SK-N-SH treated with all-trans-retinoic acid at 6 μM for 48 hours (cell line): ENCODE measurements around the gene MUC21.

Experiments used
- ATAC-seq: fragments of 200-7000 bp; cut with Tn5 transposase; 3 replicates; pipeline ENCODE4 v1.9.1; 2020; ENCODE audit warnings: mild to moderate bottlenecking, moderate library complexity
- ARNTL ChIP-seq: fragments of 450-650 bp; formaldehyde crosslinking; IDR thresholded peaks from 2 replicates; pipeline ENCODE4 v1.5.0; 2020; ENCODE audit warnings: low read depth, mild to moderate bottlenecking, moderate library complexity, borderline replicate concordance
- BACH2 ChIP-seq: fragments of 250-450 bp; sonication (Bioruptor Pico); IDR thresholded peaks from 2 replicates; pipeline ENCODE4 v1.9.0; 2021; ENCODE audit warnings: mild to moderate bottlenecking, borderline replicate concordance
- CREB5 ChIP-seq: fragments of 250-450 bp; sonication (Bioruptor Pico); IDR thresholded peaks from 2 replicates; pipeline ENCODE4 v1.5.1; 2020; ENCODE audit warnings: low read depth, mild to moderate bottlenecking, moderate library complexity
- CSDC2 ChIP-seq: fragments of 250-450 bp; sonication (Bioruptor Pico); IDR thresholded peaks from 2 replicates; pipeline ENCODE4 v1.5.0; 2020; ENCODE audit warnings: mild to moderate bottlenecking, moderate library complexity
- CSRNP3 ChIP-seq: fragments of 250-450 bp; sonication (Bioruptor Pico); IDR thresholded peaks from 2 replicates; pipeline ENCODE4 v1.5.1; 2021; ENCODE audit warnings: mild to moderate bottlenecking, moderate library complexity
- ESRRG ChIP-seq: fragments of 250-450 bp; sonication (Bioruptor Pico); IDR thresholded peaks from 2 replicates; pipeline ENCODE4 v1.6.1; 2021; ENCODE audit warnings: mild to moderate bottlenecking
- GLIS3 ChIP-seq: fragments of 250-450 bp; sonication (Bioruptor Pico); IDR thresholded peaks from 2 replicates; pipeline ENCODE4 v1.5.0; 2020; ENCODE audit warnings: mild to moderate bottlenecking, moderate library complexity
- ISL1 ChIP-seq: fragments of 250-450 bp; sonication (Bioruptor Pico); IDR thresholded peaks from 2 replicates; pipeline ENCODE4 v2.1.2; 2022; ENCODE audit warnings: mild to moderate bottlenecking, moderate library complexity
- OSR1 ChIP-seq: fragments of 250-450 bp; sonication (Bioruptor Pico); IDR thresholded peaks from 2 replicates; pipeline ENCODE4 v1.8.0; 2022; ENCODE audit warnings: moderate library complexity, mild to moderate bottlenecking, inconsistent platforms
- PPARA ChIP-seq: fragments of 250-450 bp; sonication (Bioruptor Pico); IDR thresholded peaks from 2 replicates; pipeline ENCODE4 v1.5.0; 2020; ENCODE audit warnings: mild to moderate bottlenecking, borderline replicate concordance
- RARB ChIP-seq: fragments of 250-450 bp; sonication (Bioruptor Pico); IDR thresholded peaks from 2 replicates; pipeline ENCODE4 v1.8.0; 2021; ENCODE audit warnings: mild to moderate bottlenecking, moderate library complexity
- SNAI2 ChIP-seq: fragments of 250-450 bp; sonication (Bioruptor Pico); IDR thresholded peaks from 2 replicates; pipeline ENCODE4 v1.5.0; 2020; ENCODE audit warnings: mild to moderate bottlenecking, moderate library complexity
- TCF4 ChIP-seq: fragments of 250-450 bp; sonication (Bioruptor Pico); IDR thresholded peaks from 2 replicates; pipeline ENCODE4 v1.8.0; 2021; ENCODE audit warnings: mild to moderate bottlenecking, moderate library complexity, borderline replicate concordance
- TOX ChIP-seq: fragments of 250-450 bp; sonication (Bioruptor Pico); IDR thresholded peaks from 2 replicates; pipeline ENCODE4 v1.8.0; 2021; ENCODE audit warnings: mild to moderate bottlenecking, moderate library complexity, borderline replicate concordance
- TSHZ2 ChIP-seq: fragments of 250-450 bp; sonication (Bioruptor Pico); IDR thresholded peaks from 2 replicates; pipeline ENCODE4 v1.5.0; 2020; ENCODE audit warnings: mild to moderate bottlenecking, moderate library complexity
- ZC3H10 ChIP-seq: fragments of 250-450 bp; sonication (Bioruptor Pico); IDR thresholded peaks from 2 replicates; pipeline ENCODE4 v1.5.1; 2021; ENCODE audit warnings: mild to moderate bottlenecking, moderate library complexity
- ZFP3 ChIP-seq: fragments of 250-450 bp; sonication (Bioruptor Pico); IDR thresholded peaks from 2 replicates; pipeline ENCODE4 v1.5.0; 2020; ENCODE audit warnings: mild to moderate bottlenecking, moderate library complexity
- ZFP30 ChIP-seq: fragments of 450-650 bp; formaldehyde crosslinking; IDR thresholded peaks from 2 replicates; pipeline ENCODE4 v1.5.0; 2022; ENCODE audit warnings: mild to moderate bottlenecking, moderate library complexity
- ZNF565 ChIP-seq: fragments of 450-650 bp; formaldehyde crosslinking; conservative IDR thresholded peaks from 2 replicates; pipeline ENCODE4 v1.5.0; 2020; ENCODE audit warnings: low read depth, mild to moderate bottlenecking, moderate library complexity
- ZNF8 ChIP-seq: fragments of 450-650 bp; formaldehyde crosslinking; IDR thresholded peaks from 2 replicates; pipeline ENCODE4 v1.5.0; 2020; ENCODE audit warnings: mild to moderate bottlenecking, moderate library complexity
- TF ChIP-seq, protein P1 (sequence below): fragments of 250-450 bp; sonication (Bioruptor Pico); IDR thresholded peaks from 2 replicates; pipeline ENCODE4 v1.8.0; 2021; ENCODE audit warnings: low read depth, mild to moderate bottlenecking, moderate library complexity, borderline replicate concordance
- TF ChIP-seq, protein P2 (sequence below): fragments of 250-450 bp; sonication (Bioruptor Pico); IDR thresholded peaks from 2 replicates; pipeline ENCODE4 v1.8.0; 2020; ENCODE audit warnings: mild to moderate bottlenecking, moderate library complexity, borderline replicate concordance

MUC21 gene

GRCh38 chr6:31005249-31006020 lies 21.9 kb downstream of the MUC21 start:
- no peak for ATAC-seq
- TF ChIP-seq ZFP30 (CRISPR knock-in tag) = no peak
- no peak for TF ChIP-seq ESRRG (CRISPR knock-in tag)
- no peak for TF ChIP-seq PPARA (CRISPR knock-in tag)
- TF ChIP-seq TCF4 (CRISPR knock-in tag) = no peak
- TF ChIP-seq BACH2 (CRISPR knock-in tag) = no peak
- TF ChIP-seq GLIS3 (CRISPR knock-in tag) = no peak
- TF ChIP-seq, protein P1, sequence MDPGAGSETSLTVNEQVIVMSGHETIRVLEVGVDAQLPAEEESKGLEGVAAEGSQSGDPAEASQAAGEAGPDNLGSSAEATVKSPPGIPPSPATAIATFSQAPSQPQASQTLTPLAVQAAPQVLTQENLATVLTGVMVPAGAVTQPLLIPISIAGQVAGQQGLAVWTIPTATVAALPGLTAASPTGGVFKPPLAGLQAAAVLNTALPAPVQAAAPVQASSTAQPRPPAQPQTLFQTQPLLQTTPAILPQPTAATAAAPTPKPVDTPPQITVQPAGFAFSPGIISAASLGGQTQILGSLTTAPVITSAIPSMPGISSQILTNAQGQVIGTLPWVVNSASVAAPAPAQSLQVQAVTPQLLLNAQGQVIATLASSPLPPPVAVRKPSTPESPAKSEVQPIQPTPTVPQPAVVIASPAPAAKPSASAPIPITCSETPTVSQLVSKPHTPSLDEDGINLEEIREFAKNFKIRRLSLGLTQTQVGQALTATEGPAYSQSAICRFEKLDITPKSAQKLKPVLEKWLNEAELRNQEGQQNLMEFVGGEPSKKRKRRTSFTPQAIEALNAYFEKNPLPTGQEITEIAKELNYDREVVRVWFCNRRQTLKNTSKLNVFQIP (CRISPR knock-in tag) = no peak
- TF ChIP-seq ZFP3 (CRISPR knock-in tag) = no peak
- no peak for TF ChIP-seq CSRNP3 (CRISPR knock-in tag)
- TF ChIP-seq ISL1 (CRISPR knock-in tag) = no peak
- TF ChIP-seq SNAI2 = no peak
- TF ChIP-seq ARNTL (CRISPR knock-in tag) = no peak
- TF ChIP-seq, all 23 proteins: peak for 0

- TF ChIP-seq CSRNP3 (CRISPR knock-in tag) (no peak), CSDC2 (CRISPR knock-in tag) (no peak), TOX (CRISPR knock-in tag) (no peak), OSR1 (CRISPR knock-in tag) (no peak), TCF4 (CRISPR knock-in tag) (no peak), ZNF8 (CRISPR knock-in tag) (no peak), RARB (no peak)
- ATAC-seq = peak; percentile 85
Observed at GRCh38 chr6:31007694-31008093, 24.2 kb downstream of the MUC21 start.

DNA sequence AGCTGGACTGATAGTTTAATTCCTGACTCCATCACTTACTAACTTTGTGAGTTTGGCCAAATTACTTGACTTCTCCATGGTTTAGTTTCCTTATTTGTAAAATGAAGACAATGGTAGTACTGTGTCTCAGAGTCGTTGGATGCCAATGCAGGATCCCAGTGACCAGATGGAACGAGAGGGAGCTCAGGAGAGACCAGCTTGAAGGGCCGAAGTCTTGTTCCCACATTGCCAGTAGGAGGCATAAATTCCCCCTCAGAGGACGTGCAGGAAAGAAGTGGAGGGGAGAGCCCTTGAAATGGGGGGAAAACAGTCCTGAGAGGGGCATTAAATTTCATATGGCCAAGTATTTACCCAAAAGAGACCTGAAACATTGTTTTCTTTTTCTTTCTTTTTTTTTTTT lies 24.6 kb downstream of the MUC21 start:
- peak; percentile 64 for ATAC-seq

More for the DNA sequence above, 24.6 kb downstream of the MUC21 start:
- TF ChIP-seq OSR1 (CRISPR knock-in tag) (no peak), ISL1 (CRISPR knock-in tag) (no peak), CREB5 (no peak), ARNTL (CRISPR knock-in tag) (no peak), TCF4 (CRISPR knock-in tag) (no peak), PPARA (CRISPR knock-in tag) (no peak), RARB (no peak), TSHZ2 (CRISPR knock-in tag) (no peak), CSRNP3 (CRISPR knock-in tag) (no peak), SNAI2 (no peak), ZFP3 (CRISPR knock-in tag) (no peak), ZNF565 (CRISPR knock-in tag) (no peak), ZC3H10 (CRISPR knock-in tag) (no peak), BACH2 (CRISPR knock-in tag) (no peak), CSDC2 (CRISPR knock-in tag) (no peak)
- TF ChIP-seq, protein P1 (CRISPR knock-in tag) = no peak
- TF ChIP-seq, protein P2, sequence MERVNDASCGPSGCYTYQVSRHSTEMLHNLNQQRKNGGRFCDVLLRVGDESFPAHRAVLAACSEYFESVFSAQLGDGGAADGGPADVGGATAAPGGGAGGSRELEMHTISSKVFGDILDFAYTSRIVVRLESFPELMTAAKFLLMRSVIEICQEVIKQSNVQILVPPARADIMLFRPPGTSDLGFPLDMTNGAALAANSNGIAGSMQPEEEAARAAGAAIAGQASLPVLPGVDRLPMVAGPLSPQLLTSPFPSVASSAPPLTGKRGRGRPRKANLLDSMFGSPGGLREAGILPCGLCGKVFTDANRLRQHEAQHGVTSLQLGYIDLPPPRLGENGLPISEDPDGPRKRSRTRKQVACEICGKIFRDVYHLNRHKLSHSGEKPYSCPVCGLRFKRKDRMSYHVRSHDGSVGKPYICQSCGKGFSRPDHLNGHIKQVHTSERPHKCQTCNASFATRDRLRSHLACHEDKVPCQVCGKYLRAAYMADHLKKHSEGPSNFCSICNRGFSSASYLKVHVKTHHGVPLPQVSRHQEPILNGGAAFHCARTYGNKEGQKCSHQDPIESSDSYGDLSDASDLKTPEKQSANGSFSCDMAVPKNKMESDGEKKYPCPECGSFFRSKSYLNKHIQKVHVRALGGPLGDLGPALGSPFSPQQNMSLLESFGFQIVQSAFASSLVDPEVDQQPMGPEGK (CRISPR knock-in tag) = no peak
